ENCODE measurements around the gene SNRNP25. TPM values are rescaled to one million over a fixed set of nuclear protein-coding genes. Genes with fewer than 3 reads are reported as not detected.

SNRNP25 gene
- total and polyA plus RNA-seq, 2 of the 8 experiments (the other 6 are each of a cell fraction or from before 2014, with no cell fraction given): 53.0 to 58.4 TPM

- TF ChIP-seq CHD7 (IDR thresholded peaks at IDR 0.05; ENCODE audit: insufficient replicate concordance, low read length): no peak
- no peak for TF ChIP-seq FOSL1 (IDR thresholded peaks at IDR 0.05; ENCODE audit: insufficient read depth, low read depth, low read length)
- no peak for TF ChIP-seq JUN (IDR thresholded peaks at IDR 0.05; ENCODE audit: low read depth, low read length)
- TF ChIP-seq CBX8 (IDR thresholded peaks at IDR 0.05; ENCODE audit: borderline replicate concordance, low read depth, low read length): no peak
- no peak for TF ChIP-seq RBBP5 (IDR thresholded peaks at IDR 0.05; ENCODE audit: borderline replicate concordance, low read depth, low read length)
- no peak for TF ChIP-seq TBP (IDR thresholded peaks at IDR 0.05; ENCODE audit: low read depth, low read length)
- no peak for TF ChIP-seq SP1 (IDR thresholded peaks at IDR 0.05; ENCODE audit: low read depth, low read length)
Measured at GRCh38 chr16:61879-62281, 8.3 kb downstream of the SNRNP25 start (continued).
